ENCODE data around the gene ACSS1.

ACSS1 gene

GRCh38 chr20:25090492-25091429 lies 32.8 kb upstream of the ACSS1 start:
- H3K4me2 ChIP-seq (ENCODE audit: low read length), result no peak overlapping the region
- no CpG with 5 or more reads among the region's 14 CpGs for WGBS (ENCODE audit: extremely low coverage, insufficient coverage, low lambda C conversion rate)

GRCh38 chr20:25089662-25090061 lies 31.7 kb upstream of the ACSS1 start:
- Histone ChIP-seq H3K4ac (ENCODE audit: low read depth, low read length) (no peak overlapping the region), H4K8ac (ENCODE audit: low read depth, low read length) (no peak overlapping the region), H3K9ac (ENCODE audit: low read length) (no peak overlapping the region), H3K23ac (ENCODE audit: low read length) (no peak overlapping the region), H3K79me1 (ENCODE audit: low read length) (no peaks in the 10 kb centered on the region), H2AK5ac (ENCODE audit: low read length) (no peak overlapping the region), H3K18ac (ENCODE audit: low read length) (no peak overlapping the region), H4K5ac (ENCODE audit: low read length) (no peak overlapping the region), H3K4me1 (ENCODE audit: control insufficient read depth, low read depth, low read length) (no peaks in the 10 kb centered on the region), H3K27ac (ENCODE audit: low read depth, low read length) (no peak overlapping the region), H3K56ac (ENCODE audit: low read length) (no peak overlapping the region), H3K4me3 (ENCODE audit: low read length) (no peak overlapping the region), H3K4me2 (ENCODE audit: low read length) (no peak overlapping the region), H3K36me3 (ENCODE audit: control insufficient read depth, insufficient read depth, low read length) (no peaks in the 10 kb centered on the region), H3K79me2 (ENCODE audit: control insufficient read depth, insufficient read depth, low read length) (no peaks in the 10 kb centered on the region), H3K27me3 (ENCODE audit: insufficient read depth, low read length, poor library complexity) (peaks cover 11% of the 10 kb centered on the region), H2BK5ac (ENCODE audit: low read length) (no peak overlapping the region), H2BK120ac (ENCODE audit: low read depth, low read length) (no peak overlapping the region), H2BK15ac (replicated peaks; ENCODE audit: low read depth) (no peak overlapping the region)
- no CpG with 5 or more reads among the region's 12 CpGs for WGBS (ENCODE audit: extremely low coverage, insufficient coverage, low lambda C conversion rate)
- no peak for DNase-seq

More at GRCh38 chr20:25090492-25091429, 32.8 kb upstream of the ACSS1 start:
- no peak overlapping the region for H3K23ac ChIP-seq (ENCODE audit: low read length)
- no peak overlapping the region for H3K56ac ChIP-seq (ENCODE audit: low read length)
- no peak overlapping the region for H2BK5ac ChIP-seq (ENCODE audit: low read length)
- H3K36me3 ChIP-seq (ENCODE audit: control insufficient read depth, insufficient read depth, low read length), result no peaks in the 10 kb centered on the region
- no peaks in the 10 kb centered on the region for H3K79me1 ChIP-seq (ENCODE audit: low read length)
- no peak for DNase-seq
- peaks cover 3% of the 10 kb centered on the region for H3K27me3 ChIP-seq (ENCODE audit: insufficient read depth, low read length, poor library complexity)
- H3K79me2 ChIP-seq (ENCODE audit: control insufficient read depth, insufficient read depth, low read length), result no peaks in the 10 kb centered on the region
- no peak overlapping the region for H3K18ac ChIP-seq (ENCODE audit: low read length)
- H3K4ac ChIP-seq (ENCODE audit: low read depth, low read length), result no peak overlapping the region
- no peaks in the 10 kb centered on the region for H3K4me1 ChIP-seq (ENCODE audit: control insufficient read depth, low read depth, low read length)
- H4K8ac ChIP-seq (ENCODE audit: low read depth, low read length), result no peak overlapping the region
- H3K4me3 ChIP-seq (ENCODE audit: low read length), result no peak overlapping the region
- H2BK15ac ChIP-seq (replicated peaks; ENCODE audit: low read depth), result no peak overlapping the region
- no peak overlapping the region for H2AK5ac ChIP-seq (ENCODE audit: low read length)
- H3K27ac ChIP-seq (ENCODE audit: low read depth, low read length), result no peak overlapping the region
- H3K9ac ChIP-seq (ENCODE audit: low read length), result no peak overlapping the region
- no peak overlapping the region for H4K5ac ChIP-seq (ENCODE audit: low read length)
- no peak overlapping the region for H2BK120ac ChIP-seq (ENCODE audit: low read depth, low read length)

- H3K4me1 ChIP-seq (ENCODE audit: control insufficient read depth, low read depth, low read length), result no peaks in the 10 kb centered on the region
- H3K23ac ChIP-seq (ENCODE audit: low read length), result no peak overlapping the region
- no peak overlapping the region for H4K5ac ChIP-seq (ENCODE audit: low read length)
- no peak for DNase-seq
- H2AK5ac ChIP-seq (ENCODE audit: low read length), result no peak overlapping the region
- no peak overlapping the region for H3K9ac ChIP-seq (ENCODE audit: low read length)
- H3K79me1 ChIP-seq (ENCODE audit: low read length), result no peaks in the 10 kb centered on the region
- no peak overlapping the region for H2BK5ac ChIP-seq (ENCODE audit: low read length)
- no peak overlapping the region for H2BK15ac ChIP-seq (replicated peaks; ENCODE audit: low read depth)
- no peak overlapping the region for H3K56ac ChIP-seq (ENCODE audit: low read length)
- H4K8ac ChIP-seq (ENCODE audit: low read depth, low read length), result no peak overlapping the region
- no peaks in the 10 kb centered on the region for H3K79me2 ChIP-seq (ENCODE audit: control insufficient read depth, insufficient read depth, low read length)
- H3K18ac ChIP-seq (ENCODE audit: low read length), result no peak overlapping the region
- peaks cover 17% of the 10 kb centered on the region for H3K27me3 ChIP-seq (ENCODE audit: insufficient read depth, low read length, poor library complexity)
- no peak overlapping the region for H3K4me3 ChIP-seq (ENCODE audit: low read length)
- H3K4me2 ChIP-seq (ENCODE audit: low read length), result no peak overlapping the region
- no peak overlapping the region for H3K27ac ChIP-seq (ENCODE audit: low read depth, low read length)
- no peak overlapping the region for H2BK120ac ChIP-seq (ENCODE audit: low read depth, low read length)
- no peaks in the 10 kb centered on the region for H3K36me3 ChIP-seq (ENCODE audit: control insufficient read depth, insufficient read depth, low read length)
- no peak overlapping the region for H3K4ac ChIP-seq (ENCODE audit: low read depth, low read length)
These were observed 31.2 kb upstream of the ACSS1 start for GRCh38 chr20:25089096-25089495.

GRCh38 chr20:25088267-25088666 lies 30.3 kb upstream of the ACSS1 start:
- Histone ChIP-seq H2BK120ac (ENCODE audit: low read depth, low read length) (no peak overlapping the region), H2AK5ac (ENCODE audit: low read length) (no peak overlapping the region), H3K4ac (ENCODE audit: low read depth, low read length) (no peak overlapping the region), H3K18ac (ENCODE audit: low read length) (no peak overlapping the region), H3K79me1 (ENCODE audit: low read length) (no peaks in the 10 kb centered on the region), H3K27me3 (ENCODE audit: insufficient read depth, low read length, poor library complexity) (peaks cover 25% of the 10 kb centered on the region), H3K4me3 (ENCODE audit: low read length) (no peak overlapping the region), H2BK5ac (ENCODE audit: low read length) (no peak overlapping the region), H3K56ac (ENCODE audit: low read length) (no peak overlapping the region), H3K4me2 (ENCODE audit: low read length) (no peak overlapping the region), H3K27ac (ENCODE audit: low read depth, low read length) (no peak overlapping the region), H3K79me2 (ENCODE audit: control insufficient read depth, insufficient read depth, low read length) (no peaks in the 10 kb centered on the region), H2BK15ac (replicated peaks; ENCODE audit: low read depth) (no peak overlapping the region), H3K9ac (ENCODE audit: low read length) (no peak overlapping the region), H4K5ac (ENCODE audit: low read length) (no peak overlapping the region), H3K23ac (ENCODE audit: low read length) (no peak overlapping the region), H4K8ac (ENCODE audit: low read depth, low read length) (no peak overlapping the region), H3K36me3 (ENCODE audit: control insufficient read depth, insufficient read depth, low read length) (no peaks in the 10 kb centered on the region), H3K4me1 (ENCODE audit: control insufficient read depth, low read depth, low read length) (no peaks in the 10 kb centered on the region)
- no peak for DNase-seq
- WGBS (ENCODE audit: extremely low coverage, insufficient coverage, low lambda C conversion rate), result no CpG with 5 or more reads among the region's 6 CpGs

GRCh38 chr20:25087186-25087929 lies 29.4 kb upstream of the ACSS1 start:
- Histone ChIP-seq H4K8ac (ENCODE audit: low read depth, low read length) (no peak overlapping the region), H4K5ac (ENCODE audit: low read length) (no peak overlapping the region), H2BK5ac (ENCODE audit: low read length) (no peak overlapping the region), H3K27me3 (ENCODE audit: insufficient read depth, low read length, poor library complexity) (peaks cover 34% of the 10 kb centered on the region), H3K23ac (ENCODE audit: low read length) (no peak overlapping the region), H3K4ac (ENCODE audit: low read depth, low read length) (no peak overlapping the region), H2BK120ac (ENCODE audit: low read depth, low read length) (no peak overlapping the region), H2BK15ac (replicated peaks; ENCODE audit: low read depth) (no peak overlapping the region), H3K56ac (ENCODE audit: low read length) (no peak overlapping the region), H3K18ac (ENCODE audit: low read length) (no peak overlapping the region), H3K9ac (ENCODE audit: low read length) (no peak overlapping the region), H3K4me1 (ENCODE audit: control insufficient read depth, low read depth, low read length) (no peaks in the 10 kb centered on the region), H3K4me2 (ENCODE audit: low read length) (no peak overlapping the region), H3K4me3 (ENCODE audit: low read length) (no peak overlapping the region), H3K27ac (ENCODE audit: low read depth, low read length) (no peak overlapping the region), H3K79me2 (ENCODE audit: control insufficient read depth, insufficient read depth, low read length) (no peaks in the 10 kb centered on the region), H3K79me1 (ENCODE audit: low read length) (no peaks in the 10 kb centered on the region), H2AK5ac (ENCODE audit: low read length) (no peak overlapping the region), H3K36me3 (ENCODE audit: control insufficient read depth, insufficient read depth, low read length) (no peaks in the 10 kb centered on the region)
- DNase-seq, result no peak
- WGBS (ENCODE audit: extremely low coverage, insufficient coverage, low lambda C conversion rate), result no CpG with 5 or more reads among the region's 4 CpGs

Data from mesendoderm (in vitro differentiated cells).